A549 (cell line): Measurements from ENCODE around the gene SMIM36. TPM values are rescaled to one million over a fixed set of nuclear protein-coding genes. Genes with fewer than 3 reads are reported as not detected.

Experiments used
- ATAC-seq, 2 experiments: fragments of 200-7000 bp in 1 of 2; fragments of >200 bp in 1 of 2; cut with Nextera tagmentation in 1 of 2; cut with Tn5 transposase in 1 of 2; 3 replicates each; pipeline versions ENCODE4 v1.8.0 to v1.9.1; 2018 to 2020; ENCODE audit warnings: mild to moderate bottlenecking in 1 of 2, moderate library complexity in 1 of 2
- CTCF ChIA-PET: fragments of 300-600 bp; sonication (Branson Sonifier 250); formaldehyde crosslinking; extraction: SDS; loops from one replicate; lab custom pipeline; 2021; ENCODE audit warnings: antibody characterized with exemption, inconsistent platforms; lab: Yijun Ruan, JAX
- POLR2A ChIA-PET: fragments of 350-600 bp; formaldehyde crosslinking; extraction: SDS; loops from one replicate; lab custom pipeline; 2021; ENCODE audit warnings: antibody characterized with exemption, inconsistent platforms; lab: Yijun Ruan, JAX
- DNase-seq, 2 experiments: peaks; one replicate each; pipeline versions ENCODE4 v3.0.0 to v3.0.0-alpha.2; 2011 to 2016; ENCODE audit warnings: low read depth in 1 of 2, low spot score in 1 of 2
- FAIRE-seq: peaks from 2 replicates; lab custom pipeline; 2011; peaks lifted over from hg19 to GRCh38; lab: Jason Lieb, UNC
- H3K27ac ChIP-seq, 2 experiments: fragments of >200 bp; sonication (Bioruptor Twin); formaldehyde crosslinking; 3 replicates each; pipeline ENCODE4 v1.5.1; 2016 to 2017
- H3K4me1 ChIP-seq: fragments of >200 bp; sonication (Bioruptor Twin); formaldehyde crosslinking; 3 replicates; pipeline ENCODE4 v1.6.1; 2016
- H3K4me2 ChIP-seq: fragments of >200 bp; sonication (Bioruptor Twin); formaldehyde crosslinking; 3 replicates; pipeline ENCODE4 v1.6.1; 2016
- H3K4me3 ChIP-seq: fragments of >200 bp; sonication (Bioruptor Twin); formaldehyde crosslinking; 3 replicates; pipeline ENCODE4 v1.5.1; 2016
- H3K9me3 ChIP-seq: fragments of >200 bp; sonication (Bioruptor Twin); formaldehyde crosslinking; 3 replicates; pipeline ENCODE4 v1.6.1; 2016
- CBX8 ChIP-seq: fragments of 200-600 bp; sonication (generic); IDR thresholded peaks from 2 replicates; pipeline ENCODE4 v1.6.1; 2016
- CEBPB ChIP-seq, 2 experiments: fragments of >200 bp in 1 of 2; sonication (Bioruptor Twin) in 1 of 2; formaldehyde crosslinking in 1 of 2; IDR thresholded peaks; 2 replicates each; pipeline ENCODE4 v1.6.1; 2012 to 2016
- EP300 ChIP-seq, 2 experiments: fragments of >200 bp; sonication (Bioruptor Twin); formaldehyde crosslinking; IDR thresholded peaks; 2 replicates in 1 of 2; 3 replicates in 1 of 2; pipeline ENCODE4 v1.6.1; 2016 to 2017
- ESRRA ChIP-seq: fragments of 150-350 bp; IDR thresholded peaks from 2 replicates; pipeline ENCODE4 v1.6.1; 2014; ENCODE audit warnings: mild to moderate bottlenecking, low read length, borderline replicate concordance
- FOSL2 ChIP-seq, 2 experiments: fragments of 450-650 bp in 1 of 2; fragments of >200 bp in 1 of 2; sonication (Bioruptor Twin) in 1 of 2; formaldehyde crosslinking; IDR thresholded peaks; 2 replicates each; pipeline versions ENCODE4 v1.5.0 to v1.6.1; 2016 to 2020; ENCODE audit warnings: mild to moderate bottlenecking in 1 of 2, moderate library complexity in 1 of 2
- HOXA7 ChIP-seq: fragments of 250-450 bp; sonication (Bioruptor Pico); IDR thresholded peaks from 2 replicates; pipeline ENCODE4 v1.5.0; 2020; ENCODE audit warnings: mild to moderate bottlenecking, moderate library complexity
- HOXB13 ChIP-seq: fragments of 250-450 bp; sonication (Bioruptor Pico); IDR thresholded peaks from 2 replicates; pipeline ENCODE4 v1.5.0; 2020; ENCODE audit warnings: low read depth, mild to moderate bottlenecking, moderate library complexity
- HOXB5 ChIP-seq: fragments of 250-450 bp; sonication (Bioruptor Pico); IDR thresholded peaks from 2 replicates; pipeline ENCODE4 v1.5.0; 2020; ENCODE audit warnings: mild to moderate bottlenecking, moderate library complexity
- JUNB ChIP-seq: fragments of >200 bp; sonication (Bioruptor Twin); formaldehyde crosslinking; IDR thresholded peaks from 2 replicates; pipeline ENCODE4 v1.6.1; 2016
- KDM1A ChIP-seq: fragments of 200-600 bp; sonication (generic); IDR thresholded peaks from 2 replicates; pipeline ENCODE4 v1.6.1; 2016; ENCODE audit warnings: low read depth, mild to moderate bottlenecking
- MAFK ChIP-seq: fragments of 450-650 bp; IDR thresholded peaks from 2 replicates; pipeline ENCODE4 v1.6.1; 2014; ENCODE audit not compliant: partially characterized antibody
- MAZ ChIP-seq: fragments of 150-350 bp; IDR thresholded peaks from 2 replicates; pipeline ENCODE4 v1.6.1; 2014; ENCODE audit warnings: antibody characterized with exemption, low read depth, low read length, borderline replicate concordance
- MYC ChIP-seq: IDR thresholded peaks from 2 replicates; pipeline ENCODE4 v1.6.1; 2012; ENCODE audit warnings: mild to moderate bottlenecking, inconsistent platforms, low read length, improper control_type of control experiment, borderline replicate concordance
- NR3C1 ChIP-seq: fragments of >200 bp; sonication (Bioruptor Twin); formaldehyde crosslinking; IDR thresholded peaks from 3 replicates; pipeline ENCODE4 v1.6.1; 2017
- POLR2A ChIP-seq: IDR thresholded peaks from 2 replicates; pipeline ENCODE4 v1.6.1; 2012; ENCODE audit warnings: mild to moderate bottlenecking, low read length
- SMC3 ChIP-seq: fragments of >200 bp; sonication (Bioruptor Twin); formaldehyde crosslinking; IDR thresholded peaks from 3 replicates; pipeline ENCODE4 v1.6.1; 2018; ENCODE audit warnings: inconsistent platforms
- ZSCAN20 ChIP-seq: fragments of 250-450 bp; sonication (Bioruptor Pico); IDR thresholded peaks from 2 replicates; pipeline ENCODE4 v1.8.0; 2022; ENCODE audit warnings: mild to moderate bottlenecking, moderate library complexity
- WGBS: methylation state at CpG from one replicate; pipeline ENCODE4 v1.1.6; 2017; ENCODE audit errors: missing lambda C conversion rate; 5-methylcytosine and 5-hydroxymethylcytosine counted together
- polyA plus RNA-seq, 4 experiments: library from polyadenylated mRNA; depleted of rRNA in 3 of 4; stranded (reverse); fragments of >200 nt; fragmentation: RNase III in 1 of 4; extraction: RNeasy Plus Mini Kit Qiagen cat#74134 plus additional on column Dnase treatment in 1 of 4; gene quantifications; 2 replicates in 3 of 4; 3 replicates in 1 of 4; pipeline ENCODE4 v1.2.3, GENCODE V29; 2011 to 2017
- TF ChIP-seq, protein P1 (sequence below): fragments of 450-650 bp; IDR thresholded peaks from 2 replicates; pipeline ENCODE4 v1.6.1; 2014; ENCODE audit warnings: antibody characterized with exemption
- TF ChIP-seq, protein P2 (sequence below): fragments of 250-450 bp; sonication (Bioruptor Pico); IDR thresholded peaks from 2 replicates; pipeline ENCODE4 v1.5.0; 2020; ENCODE audit warnings: low read depth, mild to moderate bottlenecking, moderate library complexity
- TF ChIP-seq, protein P3 (sequence below): fragments of >200 bp; sonication (Bioruptor Twin); formaldehyde crosslinking; IDR thresholded peaks from 2 replicates; pipeline ENCODE4 v1.6.1; 2016
- TF ChIP-seq, protein P4 (sequence below): IDR thresholded peaks from 2 replicates; pipeline ENCODE4 v1.6.1; 2012; ENCODE audit warnings: low read depth, borderline replicate concordance

SMIM36 gene
- polyA plus RNA-seq, 2 of the 4 experiments (the other 2 are of a cell fraction): not detected

DNA sequence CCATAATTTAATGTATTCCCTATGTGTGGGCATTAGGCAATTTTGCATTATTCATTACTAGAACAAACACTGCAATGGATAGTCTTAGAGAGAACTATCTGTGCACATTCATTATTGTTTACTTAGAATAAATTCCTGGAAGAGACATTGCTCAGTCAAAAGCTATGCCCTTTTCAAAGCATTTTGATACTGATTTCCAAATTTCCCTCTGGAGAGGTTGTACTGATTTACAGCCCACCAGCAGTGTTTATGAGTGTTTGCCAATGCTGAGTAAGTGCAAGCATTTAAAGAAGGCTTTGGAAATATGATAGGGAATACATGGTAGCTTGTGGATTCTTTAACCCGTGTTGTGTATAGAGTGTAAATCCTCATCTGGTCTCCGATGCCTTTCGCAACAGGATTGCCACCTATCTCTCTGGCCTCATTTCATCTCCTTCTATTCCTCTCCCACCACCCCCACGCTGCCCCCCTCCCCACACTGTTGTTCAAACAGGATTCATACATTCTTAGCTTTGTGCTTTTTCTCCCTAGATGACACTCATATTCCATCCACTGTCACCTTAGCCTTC, 56.3 kb downstream of the SMIM36 start (continued):
- TF ChIP-seq CBX8 (no peak), MYC (peak; percentile 50; the same call in 1 of the 2 replicates), POLR2A (no peak), MAZ (no peak), JUNB (peak; percentile 100), KDM1A (no peak), CEBPB (IDR thresholded peaks at IDR 0.05) (peak; percentile 99 to 100), NR3C1 (peak; percentile 68; the same call in 1 of the 3 replicates), ZSCAN20 (0 out of 2 replicates have a peak, but pooled peaks have one; percentile 41), SMC3 (peak; percentile 84), HOXB13 (peak; percentile 98; the same call in 1 of the 2 replicates), ESRRA (no peak), HOXB5 (CRISPR knock-in tag) (peak; percentile 75; the same call in 1 of the 2 replicates), HOXA7 (peak; percentile 74; the same call in 1 of the 2 replicates), EP300 (IDR thresholded peaks at IDR 0.05) (peak; percentile 100), FOSL2 (IDR thresholded peaks at IDR 0.05) (peak; percentile 99), FOSL2 (CRISPR knock-in tag; IDR thresholded peaks at IDR 0.05) (peak; percentile 100)
- TF ChIP-seq, protein P1, sequence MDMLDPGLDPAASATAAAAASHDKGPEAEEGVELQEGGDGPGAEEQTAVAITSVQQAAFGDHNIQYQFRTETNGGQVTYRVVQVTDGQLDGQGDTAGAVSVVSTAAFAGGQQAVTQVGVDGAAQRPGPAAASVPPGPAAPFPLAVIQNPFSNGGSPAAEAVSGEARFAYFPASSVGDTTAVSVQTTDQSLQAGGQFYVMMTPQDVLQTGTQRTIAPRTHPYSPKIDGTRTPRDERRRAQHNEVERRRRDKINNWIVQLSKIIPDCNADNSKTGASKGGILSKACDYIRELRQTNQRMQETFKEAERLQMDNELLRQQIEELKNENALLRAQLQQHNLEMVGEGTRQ: no peak
- TF ChIP-seq, protein P2, sequence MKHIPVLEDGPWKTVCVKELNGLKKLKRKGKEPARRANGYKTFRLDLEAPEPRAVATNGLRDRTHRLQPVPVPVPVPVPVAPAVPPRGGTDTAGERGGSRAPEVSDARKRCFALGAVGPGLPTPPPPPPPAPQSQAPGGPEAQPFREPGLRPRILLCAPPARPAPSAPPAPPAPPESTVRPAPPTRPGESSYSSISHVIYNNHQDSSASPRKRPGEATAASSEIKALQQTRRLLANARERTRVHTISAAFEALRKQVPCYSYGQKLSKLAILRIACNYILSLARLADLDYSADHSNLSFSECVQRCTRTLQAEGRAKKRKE (CRISPR knock-in tag): no peak
- TF ChIP-seq, protein P3, sequence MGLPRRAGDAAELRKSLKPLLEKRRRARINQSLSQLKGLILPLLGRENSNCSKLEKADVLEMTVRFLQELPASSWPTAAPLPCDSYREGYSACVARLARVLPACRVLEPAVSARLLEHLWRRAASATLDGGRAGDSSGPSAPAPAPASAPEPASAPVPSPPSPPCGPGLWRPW: peak; percentile 99
- TF ChIP-seq, protein P4, sequence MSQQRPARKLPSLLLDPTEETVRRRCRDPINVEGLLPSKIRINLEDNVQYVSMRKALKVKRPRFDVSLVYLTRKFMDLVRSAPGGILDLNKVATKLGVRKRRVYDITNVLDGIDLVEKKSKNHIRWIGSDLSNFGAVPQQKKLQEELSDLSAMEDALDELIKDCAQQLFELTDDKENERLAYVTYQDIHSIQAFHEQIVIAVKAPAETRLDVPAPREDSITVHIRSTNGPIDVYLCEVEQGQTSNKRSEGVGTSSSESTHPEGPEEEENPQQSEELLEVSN: no peak; the same call in 1 of the 2 replicates

DNA sequence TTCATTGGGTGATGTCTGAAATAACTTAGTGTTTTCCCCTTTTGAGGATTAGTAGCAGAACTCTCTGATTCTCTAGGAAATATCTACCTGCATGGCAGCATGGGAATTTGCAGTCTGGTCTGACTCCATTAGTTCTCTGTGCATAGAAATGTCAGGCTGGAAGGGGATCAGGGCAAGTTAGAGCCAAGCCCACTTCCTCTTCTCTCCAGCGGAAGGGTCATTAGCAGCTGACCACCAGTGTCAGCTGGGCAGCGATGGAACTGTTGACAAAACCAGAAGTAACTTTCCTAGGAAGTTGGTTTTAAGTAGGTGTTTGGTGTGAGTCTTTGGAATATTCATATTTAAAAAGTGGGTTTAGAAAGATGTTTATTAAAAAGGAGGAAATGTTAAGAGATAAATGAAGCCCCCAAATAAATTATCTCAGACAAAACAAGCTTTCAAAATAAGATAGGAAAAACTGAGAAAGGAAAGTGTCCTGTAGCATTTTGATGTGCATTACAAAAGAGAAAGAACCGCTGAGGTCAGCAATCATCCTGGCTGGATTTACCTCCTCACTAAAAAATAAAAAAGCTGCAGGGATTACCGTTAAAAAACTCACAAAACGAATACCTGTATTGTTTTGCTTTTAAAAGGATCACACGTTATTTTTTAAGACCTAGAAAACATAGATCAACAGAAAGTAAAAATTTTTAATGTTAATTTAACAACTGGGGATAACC, 57.3 kb downstream of the SMIM36 start:
- Histone ChIP-seq H3K27ac (peak overlapping the region; percentile 83 to 88), H3K9me3 (no peaks in the 10 kb centered on the region), H3K4me3 (no peak overlapping the region; the same call in 2 of the 3 replicates), H3K4me2 (peak overlapping the region; percentile 73), H3K4me1 (peaks cover 85% of the 10 kb centered on the region)
- TF ChIP-seq HOXB5 (CRISPR knock-in tag): no peak
- TF ChIP-seq, protein P4: no peak
- peak; percentile 98 for TF ChIP-seq MAFK
- FAIRE-seq: no peak
- no peak for ATAC-seq
- no peak for DNase-seq
- ChIA-PET CTCF (interaction anchor here (0.8 to 2.1 kb wide), 5 partner anchors 11 to 97 kb away, joined by 3 to 9 read pairs (median 5); no protein-coding TSS in a partner anchor), POLR2A (interaction anchor here (2.3 kb wide), 1 partner anchor 21 kb away, joined by 48 read pairs; no protein-coding TSS in a partner anchor)
- 36% methylated on average over 6 of the region's 6 CpGs for WGBS
